Right forelimb (tissue), 1 donor: ENCODE measurements around the gene RAB20.
"Not testable (repeated sequence)": the region's sequence is repeated elsewhere in the genome, so short reads cannot be mapped to it uniquely, and the experiment has no call there.

Experiments used
- DNase-seq: peaks from one replicate; pipeline ENCODE4 v3.0.0-alpha.2; 2018

The RAB20 gene

DNA sequence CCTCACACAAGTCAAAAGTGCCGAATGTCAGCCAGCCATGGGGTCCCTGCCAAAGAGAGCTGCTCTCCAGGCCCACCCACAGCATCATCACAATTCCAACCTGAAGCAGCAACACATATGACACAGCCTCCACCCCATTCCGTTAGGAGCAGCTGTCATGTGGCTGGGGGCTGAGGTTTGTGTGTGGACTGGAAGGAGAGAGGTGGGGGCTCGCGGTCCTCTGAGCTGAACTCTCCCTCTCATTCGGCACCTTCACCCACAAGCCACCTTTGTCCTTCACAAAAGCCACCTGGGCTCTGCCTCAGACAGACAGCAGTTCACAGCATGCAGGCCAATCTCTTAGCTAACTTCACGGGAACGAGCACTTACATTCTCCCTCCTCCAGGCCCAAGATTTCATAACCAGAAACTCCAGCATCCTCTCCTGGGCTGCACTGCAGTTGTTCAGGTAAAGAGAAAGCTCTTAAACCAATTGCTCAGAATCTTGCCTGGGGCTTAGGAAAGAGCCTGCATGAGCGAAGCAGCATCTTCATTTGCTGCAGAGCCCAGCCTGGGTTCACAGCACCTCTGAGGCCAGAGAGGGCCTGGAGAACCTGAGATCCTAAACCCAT, 7.2 kb downstream of the RAB20 start:
- no peak for DNase-seq

DNA sequence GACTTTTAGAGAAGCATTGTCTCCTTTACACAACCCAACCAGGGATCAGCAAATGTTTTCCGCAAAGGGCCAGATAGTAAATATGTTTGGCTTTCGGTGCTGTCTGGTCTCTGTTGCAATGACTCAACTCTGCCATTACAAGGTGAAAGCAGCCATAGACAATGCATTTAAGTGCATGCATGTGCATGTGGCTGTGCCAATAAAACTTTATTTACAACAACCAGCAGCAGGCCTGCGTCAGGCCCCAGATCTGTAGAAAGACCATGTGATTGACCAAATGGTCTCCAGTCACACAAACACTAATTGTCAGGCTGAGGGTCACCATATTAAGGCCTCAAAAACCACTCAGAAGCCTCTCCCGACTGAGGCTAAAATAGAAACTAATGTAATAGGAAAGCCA, 8.1 kb downstream of the RAB20 start:
- no peak for DNase-seq

GRCh38 chr13:110552767-110553166, 8.8 kb downstream of the RAB20 start:
- DNase-seq: no peak

DNA sequence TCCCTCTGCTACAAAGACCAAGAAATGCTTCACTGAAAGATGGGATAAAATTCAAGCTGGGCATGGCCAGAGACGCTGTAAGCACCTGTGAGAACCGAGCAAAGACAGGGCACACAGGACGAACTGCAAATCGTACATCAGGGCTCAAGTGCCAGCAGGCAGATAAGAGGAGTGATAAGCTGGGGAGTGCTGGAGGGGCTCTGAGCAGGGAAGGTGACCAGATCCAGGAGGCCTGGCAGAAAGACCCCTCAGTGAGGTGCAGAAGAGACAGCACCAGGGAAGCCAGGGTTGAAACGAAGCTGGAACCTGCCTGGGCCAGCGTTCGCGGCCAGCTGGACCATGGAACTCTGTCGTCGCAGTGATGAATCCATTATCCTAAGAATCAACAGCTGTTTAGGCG, 10.2 kb downstream of the RAB20 start:
- no peak for DNase-seq

- no peak for DNase-seq
Observed at GRCh38 chr13:110549795-110550160, 11.7 kb downstream of the RAB20 start.

DNA sequence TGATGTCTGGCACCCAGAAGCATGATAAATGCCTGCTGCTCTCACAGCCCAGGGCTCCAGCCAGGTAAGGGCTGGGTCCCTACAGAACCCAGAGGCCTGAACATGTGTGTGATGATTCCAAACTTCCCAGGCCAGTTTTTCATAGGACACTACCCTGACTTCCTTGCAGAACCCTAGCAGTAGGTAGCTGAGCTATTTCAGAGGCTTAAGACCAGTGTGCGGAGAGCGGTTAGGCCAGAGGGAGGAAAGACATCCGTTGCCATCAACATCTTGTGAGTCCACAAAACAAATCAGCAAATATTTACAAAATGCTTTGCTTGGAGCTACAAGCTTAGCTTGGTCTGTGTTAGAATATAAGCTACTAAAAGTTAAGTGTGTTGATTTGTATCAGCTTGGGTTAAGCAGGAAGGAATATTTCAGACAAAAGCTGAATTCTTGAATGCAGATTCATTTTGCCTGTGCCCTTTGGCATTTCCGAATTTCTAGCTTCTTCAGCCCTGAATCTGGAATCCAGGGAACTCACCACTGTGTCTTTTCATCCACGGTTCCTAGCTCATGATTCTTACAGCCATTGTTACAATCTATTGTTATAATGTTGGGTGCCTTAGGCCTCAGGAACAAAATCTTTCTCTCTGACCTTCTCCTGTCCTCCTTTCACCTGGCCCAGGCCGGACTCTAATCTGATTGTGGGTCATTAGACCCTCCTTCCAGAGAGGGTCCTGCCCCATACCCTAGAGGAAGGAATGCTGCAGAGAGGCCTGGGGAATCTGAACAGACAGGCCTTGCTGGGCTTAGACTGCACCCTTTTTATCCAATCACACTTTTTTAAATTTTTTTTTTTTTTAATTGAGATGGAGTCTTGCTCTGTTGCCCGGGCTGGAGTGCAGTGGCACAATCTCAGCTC, 12.4 kb downstream of the RAB20 start:
- DNase-seq: no peak

GRCh38 chr13:110546926-110547325, 14.6 kb downstream of the RAB20 start:
- no peak for DNase-seq

GRCh38 chr13:110546378-110546777, 15.1 kb downstream of the RAB20 start:
- no peak for DNase-seq

DNA sequence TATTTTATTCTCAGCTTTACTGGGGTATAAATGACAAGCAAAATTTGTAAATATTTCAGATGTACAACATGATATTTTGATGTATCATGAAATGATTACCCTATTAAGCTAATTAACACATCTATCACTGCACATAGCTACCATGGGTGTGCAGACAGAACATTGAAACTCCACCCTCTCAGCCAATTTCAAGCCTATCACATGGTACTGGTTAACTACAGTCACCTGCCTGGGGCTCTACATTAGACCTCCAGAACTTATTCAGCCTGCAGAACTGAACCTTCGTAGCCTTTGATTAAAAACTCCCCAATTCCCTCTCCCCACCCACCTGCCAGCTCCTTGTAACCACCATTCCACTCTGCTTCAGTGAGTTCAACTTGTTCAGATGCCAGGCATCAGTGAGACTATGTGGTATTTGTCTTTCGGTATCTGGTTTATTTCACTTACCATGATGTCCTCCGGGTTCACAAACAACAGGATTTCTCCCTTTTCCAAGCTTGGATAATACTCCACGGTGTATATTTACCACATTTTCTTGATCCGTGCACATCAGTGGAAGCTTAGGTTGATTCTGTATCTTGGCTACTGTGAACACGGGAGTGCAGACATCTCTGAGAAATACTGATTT, 19.2 kb downstream of the RAB20 start:
- DNase-seq: no peak

DNA sequence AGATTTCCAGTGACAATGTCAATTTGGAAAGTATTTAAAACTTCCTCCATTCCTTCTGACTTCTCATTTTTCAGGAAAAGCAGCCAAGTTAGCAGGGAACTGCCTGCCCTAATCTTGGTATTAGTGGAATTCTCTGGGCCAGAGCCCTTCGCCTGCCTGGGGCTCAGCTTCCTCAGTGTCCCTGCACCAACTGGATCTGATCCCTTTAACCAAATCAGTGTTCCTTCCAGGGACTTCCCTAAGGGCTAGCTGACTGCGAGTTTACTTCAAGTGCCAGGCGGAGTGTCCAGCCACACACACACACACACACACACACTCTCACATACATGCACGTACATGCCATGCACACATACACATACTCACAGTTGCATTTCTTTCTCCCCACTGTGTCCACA, 20.0 kb downstream of the RAB20 start:
- DNase-seq: no peak

GRCh38 chr13:110540871-110541525, 20.5 kb downstream of the RAB20 start:
- DNase-seq: no peak

DNA sequence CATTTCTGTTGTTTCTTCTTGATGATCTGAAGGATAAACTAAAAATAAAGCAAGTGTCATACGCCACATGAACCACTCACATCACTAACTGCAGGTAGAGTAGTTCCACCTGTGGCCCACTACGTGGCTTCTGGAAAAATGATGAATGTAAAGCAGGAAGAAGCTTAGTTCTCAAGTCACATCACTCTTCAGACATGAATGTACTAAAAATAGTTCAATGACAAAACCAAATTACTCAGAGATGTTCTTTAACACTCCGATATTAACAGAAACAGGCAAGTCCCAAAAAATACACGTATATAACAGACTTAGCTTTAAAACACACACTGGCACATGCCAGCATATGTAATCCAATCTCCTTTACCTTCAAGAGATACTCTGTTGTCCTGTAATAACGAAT, 21.6 kb downstream of the RAB20 start:
- no peak for DNase-seq

DNA sequence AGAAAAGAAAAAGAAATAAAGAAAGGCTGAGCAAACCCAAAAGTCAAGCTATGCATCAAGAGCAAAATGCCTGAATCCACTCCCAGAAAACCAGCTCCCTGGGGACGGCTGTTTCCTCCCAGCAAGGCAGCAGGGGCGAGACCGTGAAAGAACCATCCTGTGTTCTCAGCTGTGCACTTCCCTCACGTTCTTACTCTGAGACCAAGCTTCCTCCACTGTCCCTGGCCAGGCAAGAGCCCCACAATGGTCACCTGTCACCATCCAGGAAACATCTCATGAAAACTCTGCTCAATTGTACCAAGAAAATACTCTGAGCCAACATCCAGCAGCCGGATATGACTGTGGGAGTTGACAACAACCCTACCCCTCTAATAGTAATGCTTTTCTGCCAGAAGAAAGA, 22.9 kb downstream of the RAB20 start:
- DNase-seq: no peak

DNA sequence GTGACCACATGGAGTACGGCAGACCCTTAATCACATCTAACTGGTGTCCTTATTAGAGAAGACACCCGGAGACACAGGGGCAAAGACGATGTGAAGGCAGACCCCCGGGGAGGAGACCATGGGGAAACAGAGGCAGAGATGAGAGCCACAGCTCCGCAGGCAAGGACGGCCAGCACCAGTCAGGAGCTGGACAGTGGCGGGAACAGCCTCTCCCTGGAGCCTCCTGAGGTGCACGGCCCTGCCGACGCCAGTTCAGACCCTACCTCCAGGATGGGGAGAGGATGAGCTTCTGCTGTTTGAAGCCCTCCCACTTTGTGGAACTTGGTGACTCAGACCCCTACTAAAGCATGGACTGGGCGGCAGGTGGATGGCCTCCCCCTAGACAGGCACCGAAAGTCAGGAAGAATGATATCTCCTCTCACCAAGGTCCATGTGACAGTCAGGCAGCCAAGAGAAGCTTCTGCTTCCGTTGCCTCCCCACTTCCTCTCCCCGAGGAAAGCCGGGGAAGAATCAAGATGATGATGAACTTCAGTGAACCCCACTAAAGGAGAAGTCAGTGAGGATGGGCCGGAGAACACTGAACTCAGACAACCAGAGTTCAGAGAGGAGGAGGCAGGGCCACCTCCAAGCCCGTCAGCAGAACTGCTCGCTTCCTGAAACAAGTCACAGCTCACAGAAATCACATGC, 25.4 kb downstream of the RAB20 start:
- no peak for DNase-seq

DNA sequence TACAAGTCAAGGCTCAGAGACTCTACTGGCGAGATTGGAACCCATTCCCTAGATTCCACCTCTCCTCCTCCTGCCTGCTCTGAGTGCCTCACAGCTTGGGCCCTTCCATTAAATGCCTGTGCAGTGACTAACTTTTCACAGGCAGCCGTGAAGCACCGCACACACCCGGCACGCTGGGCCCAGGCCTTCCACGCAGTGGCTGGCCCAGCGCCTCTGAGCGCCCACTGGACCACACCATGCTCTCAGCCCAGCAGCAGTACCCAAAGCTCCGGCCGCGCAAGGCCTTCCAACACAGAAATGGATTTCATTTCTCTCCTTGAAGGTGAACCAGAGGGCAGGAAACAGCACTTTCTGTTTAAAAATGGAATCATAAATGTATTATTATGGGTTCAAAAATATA, 26.0 kb downstream of the RAB20 start:
- DNase-seq: no peak

DNA sequence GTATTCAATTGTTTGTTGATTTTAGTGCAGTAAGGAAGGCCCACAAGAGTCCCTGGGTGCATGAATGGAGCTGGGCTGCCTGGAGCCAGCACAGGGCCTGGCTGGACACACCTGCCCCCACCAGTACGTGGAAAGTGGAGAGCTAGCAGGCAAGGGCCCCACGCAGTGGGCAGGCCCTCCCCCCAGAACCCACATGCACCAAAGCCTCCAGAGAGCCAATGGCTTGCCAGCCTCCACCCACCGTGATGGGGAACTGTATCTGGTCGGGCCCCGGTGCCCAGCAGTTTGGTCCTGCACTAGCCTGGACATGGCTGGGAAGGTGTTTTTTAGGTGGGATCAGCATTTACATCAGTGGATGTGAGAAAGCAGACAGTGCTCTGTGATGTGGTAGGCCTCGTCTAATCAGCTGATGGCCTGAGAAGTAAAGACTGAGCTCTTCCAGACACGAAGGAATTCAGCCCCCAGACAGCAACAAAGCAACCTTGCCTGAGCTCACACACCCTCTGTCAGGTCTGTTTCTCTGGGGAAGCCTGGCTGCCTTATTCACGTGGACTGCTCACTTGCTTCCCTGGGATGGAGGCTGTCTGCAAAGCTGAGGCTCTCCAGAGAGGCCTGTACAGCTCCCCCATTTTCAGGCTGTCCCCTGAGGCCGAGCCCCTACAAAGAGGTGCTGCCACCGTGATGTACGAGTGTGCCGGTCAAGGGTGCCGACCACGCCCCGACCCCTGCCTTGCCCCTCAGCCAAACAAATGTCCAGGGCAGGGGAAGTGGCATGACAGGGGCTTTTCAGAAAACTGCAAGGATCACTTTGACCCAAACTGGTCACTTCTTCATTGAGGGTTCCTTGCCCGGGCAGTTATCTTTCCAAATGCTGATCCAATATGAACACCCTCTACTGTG, 27.5 kb downstream of the RAB20 start:
- DNase-seq: no peak

DNA sequence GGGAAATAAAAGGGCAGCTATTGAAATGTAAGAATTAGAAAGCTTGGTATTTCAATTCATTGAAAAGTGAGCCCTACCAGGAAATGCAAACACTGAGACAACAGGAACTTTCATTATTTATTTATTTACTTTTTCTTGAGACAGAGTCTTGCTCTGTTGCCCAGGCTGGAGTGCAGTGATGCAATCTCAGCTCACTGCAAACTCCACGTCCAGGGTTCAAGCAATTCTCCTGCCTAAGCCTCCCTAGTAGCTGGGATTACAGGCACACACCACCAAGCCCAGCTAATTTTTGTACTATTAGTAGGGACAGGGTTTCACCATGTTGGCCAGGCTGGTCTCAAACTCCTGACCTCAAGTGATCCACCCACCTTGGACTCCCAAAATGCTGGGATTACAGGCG, 29.3 kb downstream of the RAB20 start:
- DNase-seq: not testable (repeated sequence)

DNA sequence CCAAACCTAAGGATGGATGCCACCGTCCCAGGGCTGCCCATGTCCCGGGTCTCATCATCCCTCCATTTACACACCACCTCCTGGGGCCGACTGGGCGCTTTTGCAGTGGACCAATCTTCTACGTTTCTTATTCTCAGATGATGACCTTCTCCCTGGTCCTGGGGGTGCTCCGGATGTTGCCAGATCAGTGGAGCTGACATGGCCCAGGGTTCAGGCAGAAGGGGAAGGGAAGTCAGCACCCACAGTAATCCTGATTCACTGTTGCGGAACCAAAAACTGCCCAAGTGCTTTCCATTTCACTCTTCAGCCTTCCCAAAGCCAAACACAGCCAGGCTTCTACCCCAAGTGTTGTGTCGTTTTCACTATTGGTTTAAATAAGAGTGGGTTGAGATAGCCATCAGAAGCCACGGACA, 29.8 kb downstream of the RAB20 start:
- no peak for DNase-seq

DNA sequence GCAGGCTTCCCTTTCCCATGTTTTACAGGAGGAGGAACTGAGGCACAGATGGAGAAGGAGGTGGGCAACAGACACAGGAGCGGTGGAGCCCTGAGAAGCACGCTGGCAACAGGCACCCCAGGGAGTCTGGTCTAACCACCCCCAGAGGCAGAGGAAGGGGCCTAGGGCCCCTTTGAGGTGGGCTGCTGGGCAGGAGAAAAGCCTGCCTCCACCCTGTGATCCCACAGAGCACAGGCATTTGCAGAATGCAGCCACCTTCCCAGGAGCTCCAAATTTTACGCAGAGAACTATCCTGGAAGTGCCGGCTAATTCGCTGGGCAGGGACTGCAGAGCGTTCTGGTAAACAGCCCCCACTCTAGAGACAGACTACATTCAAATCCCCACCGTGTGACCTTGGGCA, 30.4 kb downstream of the RAB20 start:
- DNase-seq: no peak

DNA sequence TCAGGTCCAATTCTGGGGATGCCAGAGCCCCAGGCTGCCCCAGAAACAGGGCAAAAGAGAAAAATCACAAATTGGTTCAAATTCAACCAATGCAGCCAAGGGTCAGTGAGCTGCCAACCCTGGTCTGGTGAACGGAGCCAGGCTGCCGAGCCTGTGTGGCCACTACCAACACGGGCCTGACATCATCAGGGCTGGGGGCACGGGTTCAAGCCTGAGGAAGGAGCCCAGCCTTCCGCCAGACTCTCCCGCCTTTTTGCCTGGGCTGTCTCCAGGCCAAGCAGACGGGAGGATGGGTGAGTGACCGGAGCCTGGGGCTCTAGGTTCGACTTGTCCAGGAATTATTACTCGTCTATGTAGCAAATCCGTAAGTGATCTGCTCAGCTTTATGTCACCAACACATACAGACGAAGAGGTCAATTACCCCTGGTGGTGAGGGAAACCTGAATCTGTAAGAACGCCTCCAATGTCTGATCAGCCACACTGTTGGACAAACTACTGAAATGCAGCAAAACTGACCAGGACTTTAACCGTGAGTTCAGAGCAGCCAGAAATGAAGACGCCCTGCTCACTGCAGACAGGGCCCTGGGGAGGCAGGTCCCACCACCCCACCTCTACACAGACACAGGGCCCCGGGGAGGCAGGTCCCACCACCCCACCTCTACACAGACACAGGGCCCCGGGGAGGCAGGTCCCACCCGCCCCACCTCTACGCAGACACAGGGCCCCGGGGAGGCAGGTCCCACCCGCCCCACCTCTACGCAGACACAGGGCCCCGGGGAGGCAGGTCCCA, 31.8 kb downstream of the RAB20 start:
- DNase-seq: no peak

DNA sequence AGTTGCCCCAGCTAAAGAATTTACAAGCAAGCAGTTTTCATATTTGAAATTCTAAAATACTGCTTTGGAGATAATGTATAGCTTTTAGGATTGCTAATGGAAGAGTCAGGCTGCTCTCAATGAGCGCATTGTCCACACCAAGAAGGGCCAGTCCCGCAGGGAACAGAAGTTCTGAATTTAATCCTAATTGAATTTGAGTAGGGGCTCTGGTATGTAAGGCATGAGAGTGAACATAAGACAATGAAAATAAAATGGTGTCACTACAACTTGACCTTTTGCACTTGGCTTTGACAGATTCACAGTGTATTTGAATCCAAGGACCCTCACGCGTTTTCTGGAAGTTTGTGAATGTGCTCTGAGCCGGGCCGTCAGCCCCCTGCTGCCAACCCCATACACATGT, 32.6 kb downstream of the RAB20 start:
- no peak for DNase-seq
